ENCODE data around the gene RAG1.

RAG1 gene

GRCh38 chr11:36591433-36591832 is 23.6 kb downstream of the RAG1 start:
- DNase-seq, result no peak

DNA sequence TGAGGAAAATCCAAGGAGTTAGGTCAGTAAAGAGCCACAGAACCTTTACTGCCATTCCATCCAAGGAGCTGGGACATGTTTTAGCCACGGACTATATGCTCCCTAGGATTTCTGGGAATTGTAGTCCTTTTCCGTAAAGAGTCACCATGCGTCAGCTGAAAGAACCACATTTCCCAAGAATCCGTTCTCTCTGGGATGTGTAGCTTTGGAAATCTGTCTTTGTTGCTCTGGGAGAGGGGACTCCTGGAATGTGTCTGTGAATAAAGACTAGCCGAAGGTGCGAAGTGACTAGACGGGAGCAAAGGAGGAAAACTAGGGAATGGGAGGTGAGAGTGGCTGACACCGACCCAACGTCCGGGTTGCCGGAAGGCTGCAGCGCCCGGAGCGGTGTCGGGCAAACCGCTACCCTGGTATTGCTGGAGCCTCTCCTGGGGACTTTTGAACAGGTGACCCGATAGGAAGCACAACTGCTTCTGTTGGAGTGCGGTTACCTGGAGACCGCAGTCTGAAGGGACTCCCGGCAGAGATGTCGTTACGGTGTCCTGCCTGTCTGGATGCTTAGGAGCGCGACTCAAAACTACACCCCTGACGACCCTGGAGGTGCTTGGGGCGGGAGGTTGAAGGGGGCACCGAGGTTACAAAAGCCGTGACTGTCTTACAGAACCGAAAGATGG is 26.6 kb downstream of the RAG1 start, which contains the start of gene IFTAP:
TSS of gene IFTAP (plus strand) at position 187 of the 674 bp plus-strand sequence. CDS start 15,602 bp downstream, outside the sequence.
- DNase-seq, result peak; percentile 99

DNA sequence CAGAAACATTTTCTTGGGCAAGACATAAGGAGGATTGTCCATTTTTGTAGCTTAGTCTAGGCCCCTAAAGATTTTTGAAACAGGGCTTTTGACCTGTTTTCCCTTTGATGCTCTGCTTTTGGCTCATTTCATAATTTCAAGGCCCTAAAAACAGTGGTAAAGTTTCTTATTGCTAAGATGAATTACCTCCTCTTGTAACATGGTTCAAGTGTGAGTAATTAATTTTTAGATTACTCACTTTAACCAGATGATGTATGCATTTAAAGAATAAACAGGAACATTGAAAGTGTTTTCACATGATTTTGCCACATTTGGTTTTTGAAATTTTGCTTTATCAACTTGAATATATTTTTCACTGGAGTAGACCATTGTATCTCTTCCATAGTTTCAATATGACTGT is 29.1 kb downstream of the RAG1 start:
- DNase-seq, result no peak

DNA sequence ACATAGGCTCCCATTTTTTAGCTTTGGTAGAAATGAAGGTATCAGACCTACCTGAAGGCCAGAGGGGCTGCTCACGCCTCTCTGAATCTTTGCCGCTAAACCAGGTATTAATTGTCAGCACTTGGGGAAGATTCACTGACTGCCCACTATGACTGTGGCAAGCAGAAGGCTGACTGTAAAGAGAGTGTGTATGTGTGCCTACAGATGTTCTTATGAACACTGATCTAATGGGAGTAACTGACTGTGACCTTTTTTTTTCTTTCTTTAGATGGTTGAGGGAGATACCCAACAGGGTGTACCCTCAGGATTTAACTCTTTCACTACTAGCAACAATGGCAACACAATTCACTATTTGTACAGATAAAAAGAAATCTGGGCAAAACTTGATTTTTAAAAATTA is 30.2 kb downstream of the RAG1 start, which contains the start of gene RAG2:
TSS of gene RAG2 (minus strand) at position 186 of the 400 bp plus-strand sequence. CDS start 4,068 bp downstream, outside the sequence.
- no peak for DNase-seq

GRCh38 chr11:36600180-36600579 is 32.4 kb downstream of the RAG1 start:
- no peak for DNase-seq

DNA sequence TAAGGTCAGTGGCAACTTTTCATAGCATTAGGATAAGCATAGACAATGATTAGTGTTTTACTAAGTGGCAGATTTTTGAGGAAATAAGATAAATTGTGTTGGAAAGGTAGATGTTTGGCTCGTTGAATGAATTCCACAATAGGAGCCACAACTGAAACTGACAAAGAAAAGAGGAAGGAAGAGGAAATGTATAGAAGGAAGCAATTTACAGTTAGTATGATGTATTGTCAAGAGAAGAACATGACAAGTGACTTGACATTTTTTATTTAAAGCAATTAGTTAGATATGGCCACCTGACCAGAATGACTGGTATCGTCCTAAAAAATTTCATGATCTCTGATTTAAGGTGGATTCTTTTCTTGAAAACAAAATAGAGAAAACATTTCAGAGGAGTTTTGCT is 33.3 kb downstream of the RAG1 start:
- no peak for DNase-seq

DNA sequence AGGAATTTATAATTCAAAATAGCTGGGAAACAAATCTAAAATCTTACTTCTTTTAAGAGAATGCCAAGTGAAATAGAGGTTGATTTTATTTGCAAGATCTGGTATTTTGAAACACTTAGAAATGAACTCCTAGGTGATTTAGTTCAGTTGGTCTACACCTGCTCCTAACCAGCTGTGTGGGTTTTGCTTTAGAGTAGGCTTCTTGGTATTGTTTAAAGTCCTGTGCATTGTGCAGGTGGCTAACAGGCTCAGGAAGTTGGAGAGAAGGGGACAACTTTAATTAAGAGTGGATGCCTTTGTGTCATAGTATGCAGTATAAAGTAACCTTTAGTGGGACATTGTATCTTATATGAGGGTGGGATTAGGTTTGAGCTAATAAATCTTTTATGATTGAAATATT is 34.3 kb downstream of the RAG1 start:
- DNase-seq, result no peak

GRCh38 chr11:36605221-36606216 is 37.7 kb downstream of the RAG1 start:
- no peak for DNase-seq

DNA sequence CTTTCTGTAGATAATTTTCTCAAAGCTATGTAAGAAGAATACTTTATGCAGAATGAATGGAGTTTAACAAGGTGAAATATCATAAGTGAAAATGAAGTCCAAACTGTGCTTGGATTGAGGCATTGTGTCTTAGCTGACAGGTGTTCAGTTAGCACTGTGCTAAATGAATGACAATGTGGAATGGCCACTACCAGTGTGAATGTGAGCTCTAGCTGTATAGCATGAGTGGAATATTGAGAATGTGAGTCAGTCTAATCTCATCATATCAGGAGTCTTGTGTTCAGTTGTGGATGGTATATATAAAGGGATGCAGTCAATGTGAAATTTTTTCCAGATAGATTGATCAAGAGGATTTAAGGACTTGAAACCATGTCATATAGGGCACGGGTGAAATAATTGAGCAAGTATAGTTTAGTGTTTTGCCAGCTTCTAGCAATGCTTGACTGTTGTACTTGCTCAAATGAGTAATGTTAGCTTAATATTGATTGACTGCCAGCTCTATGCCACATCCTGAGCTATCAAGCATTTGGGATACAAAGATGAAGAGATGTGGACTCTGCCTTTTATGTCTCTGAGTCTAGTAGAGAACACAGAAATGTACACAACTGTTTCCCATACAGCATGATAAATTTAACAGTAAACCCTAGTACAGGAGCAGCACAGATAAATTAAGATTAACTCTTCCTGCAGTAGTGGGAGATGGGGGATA is 40.8 kb downstream of the RAG1 start:
- no peak for DNase-seq

- no peak for DNase-seq
These were observed 41.6 kb downstream of the RAG1 start for GRCh38 chr11:36609383-36609782.

DNA sequence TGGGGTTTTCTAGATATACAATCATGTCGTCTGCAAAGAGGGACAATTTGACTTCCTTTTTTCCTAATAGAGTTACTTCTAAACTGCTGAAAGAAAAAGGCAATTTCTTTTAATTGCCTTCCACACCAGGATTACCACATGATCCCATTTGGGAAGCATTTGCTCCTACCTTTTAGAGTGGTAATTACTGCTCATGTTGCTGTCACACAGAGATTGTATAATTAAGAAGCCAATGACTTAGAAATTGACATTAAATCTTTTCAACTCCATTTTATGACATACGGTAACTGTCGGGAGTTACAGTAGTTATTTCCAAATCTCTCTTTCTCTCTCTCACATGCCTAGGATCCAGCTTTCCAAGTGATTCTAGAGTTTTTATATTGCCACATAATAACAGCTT is 48.0 kb downstream of the RAG1 start:
- no peak for DNase-seq

GRCh38 chr11:36617543-36618362 is 49.9 kb downstream of the RAG1 start:
- DNase-seq, result no peak

DNA sequence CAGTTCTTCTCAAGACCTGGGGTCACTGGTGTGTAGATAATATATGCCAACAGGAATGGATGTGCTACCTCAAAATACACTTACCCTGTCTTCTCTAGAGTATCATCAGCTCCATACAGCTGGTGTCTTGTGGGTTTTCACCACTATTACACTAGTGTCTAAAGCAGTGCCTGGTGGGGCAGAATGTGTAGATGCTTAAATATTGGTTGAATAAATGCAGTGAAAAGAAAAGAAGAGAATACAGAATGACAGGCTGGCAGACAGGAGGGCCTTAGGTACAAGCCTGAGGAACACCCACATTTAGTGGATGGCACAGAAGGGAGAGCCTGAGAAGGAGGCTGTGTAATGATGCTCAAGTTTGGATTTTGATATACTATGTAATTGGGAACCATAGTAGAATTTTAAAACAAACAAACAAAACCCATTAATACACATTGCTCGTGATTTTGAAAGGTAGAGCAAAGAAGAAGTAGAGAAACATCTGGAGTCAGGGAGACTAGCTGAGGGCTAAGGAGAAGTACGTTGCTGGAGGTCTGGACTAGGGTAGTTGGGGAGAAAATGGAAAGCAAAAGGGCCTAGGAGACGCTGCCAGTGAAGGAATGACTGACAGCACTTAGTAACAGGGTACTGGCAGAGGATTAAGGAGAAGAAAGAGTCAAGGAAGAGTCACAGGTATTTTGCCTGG is 50.7 kb downstream of the RAG1 start:
- no peak for DNase-seq

DNA sequence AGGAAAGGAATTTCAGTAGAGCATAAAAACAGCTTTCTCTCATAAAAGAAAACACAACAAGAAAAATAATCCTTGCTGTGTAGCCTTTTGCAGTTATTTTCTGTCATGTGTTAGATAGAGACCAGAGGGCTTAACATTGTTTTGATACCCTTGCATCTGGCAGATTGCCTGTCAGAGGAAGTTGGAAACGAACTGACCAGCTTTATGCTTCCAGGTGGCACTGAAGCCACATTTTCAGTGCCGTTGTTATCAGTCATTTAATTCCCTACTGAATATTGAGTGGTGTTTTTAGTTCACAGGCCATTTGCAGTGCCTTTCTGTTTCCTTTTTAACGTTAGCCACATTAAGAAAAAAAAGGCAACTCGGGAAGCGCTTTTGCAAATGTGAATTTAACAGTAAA is 51.7 kb downstream of the RAG1 start:
- DNase-seq, result no peak

- no peak for DNase-seq
These were observed 52.4 kb downstream of the RAG1 start for GRCh38 chr11:36620246-36620645.

GRCh38 chr11:36622431-36623136 is 54.8 kb downstream of the RAG1 start:
- no peak for DNase-seq

DNA sequence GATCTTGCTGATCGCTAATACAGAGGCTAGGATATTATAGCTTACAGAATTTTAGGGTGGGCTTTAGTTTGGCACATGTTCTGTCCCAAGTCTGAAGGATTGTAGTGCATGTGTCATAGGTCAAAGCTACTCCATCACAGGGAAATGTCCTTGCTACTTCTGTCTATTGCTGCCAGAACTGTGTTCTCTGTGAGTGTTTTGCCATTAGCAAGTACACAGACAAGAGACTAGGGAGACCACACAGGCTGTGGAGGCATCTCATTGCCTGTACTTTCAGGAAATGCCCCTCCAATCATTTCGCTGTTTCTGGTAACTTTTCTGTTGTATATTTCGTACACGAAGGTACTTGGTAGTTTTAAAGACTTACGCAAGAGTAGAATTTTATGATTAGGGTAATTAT is 55.7 kb downstream of the RAG1 start:
- no peak for DNase-seq

DNA sequence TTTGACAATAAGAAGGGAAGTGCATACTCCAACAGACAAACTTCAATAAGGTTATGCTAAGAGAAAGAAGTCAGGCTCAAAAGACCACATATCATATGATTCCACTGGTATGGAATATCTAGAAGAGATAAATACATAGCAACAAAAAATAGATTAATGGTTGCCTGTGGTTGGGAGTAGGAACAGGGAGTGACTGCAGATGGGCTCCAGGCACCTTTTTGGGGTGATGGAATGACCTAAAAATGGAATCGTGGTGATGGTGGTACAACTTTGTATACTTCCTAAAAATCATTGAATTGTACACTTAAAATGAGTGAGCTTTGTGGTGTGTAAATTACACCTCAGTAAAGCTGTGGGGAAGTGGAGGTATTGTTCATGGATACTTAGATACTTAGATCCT is 59.2 kb downstream of the RAG1 start:
- no peak for DNase-seq

DNA sequence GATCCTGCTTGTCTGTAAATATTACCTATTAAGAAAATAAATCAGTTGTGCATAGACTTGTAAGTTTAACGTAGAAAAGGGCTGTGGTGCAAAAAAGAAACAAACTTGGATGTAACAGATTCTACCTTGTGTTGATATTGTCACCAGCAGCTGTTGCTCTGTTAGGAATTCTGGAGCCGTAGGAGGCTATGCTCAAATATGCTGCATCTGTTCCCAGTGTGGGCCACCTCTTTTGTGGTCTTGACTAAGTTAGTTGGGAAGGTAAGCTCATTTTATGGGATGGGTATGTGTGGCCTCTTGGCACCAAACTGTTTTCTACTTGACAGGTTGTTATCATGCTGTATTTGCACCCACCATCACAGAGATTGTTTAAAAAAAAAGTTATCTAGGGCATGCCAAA is 59.7 kb downstream of the RAG1 start:
- DNase-seq, result no peak

DNA sequence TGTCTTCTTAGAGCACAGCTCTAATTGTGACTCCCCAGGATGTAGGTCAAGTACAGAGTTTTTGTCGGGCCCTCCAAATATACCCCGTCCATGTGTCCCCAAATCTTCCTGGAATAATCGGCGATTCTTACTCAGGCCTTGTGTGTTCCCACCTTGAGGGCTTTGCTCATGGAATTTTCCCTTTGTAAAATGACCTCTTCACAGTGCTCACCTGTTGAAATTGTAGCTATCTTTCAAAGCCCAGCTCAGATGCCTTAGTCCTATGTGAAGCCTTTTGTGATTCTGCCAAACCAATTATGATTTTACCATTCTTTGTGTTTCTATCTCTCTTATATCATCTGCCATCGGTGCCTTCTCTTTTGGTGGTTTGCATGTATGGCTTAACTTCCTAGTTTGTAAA is 60.3 kb downstream of the RAG1 start:
- no peak for DNase-seq

- DNase-seq, result no peak
These were observed 61.0 kb downstream of the RAG1 start for GRCh38 chr11:36628765-36629244.
